WTC11 (cell line): ENCODE data around the gene CGREF1. TPM values are rescaled to one million over a fixed set of nuclear protein-coding genes. Genes with fewer than 3 reads are reported as not detected.

Experiments
- ATF1 ChIP-seq: sonication (generic); formaldehyde crosslinking; IDR thresholded peaks from 2 replicates; pipeline ENCODE4 v1.8.1; 2023; ENCODE audit warnings: mild to moderate bottlenecking, moderate library complexity, missing genetic modification reagents
- E2F5 ChIP-seq: sonication (generic); formaldehyde crosslinking; IDR thresholded peaks from 2 replicates; pipeline ENCODE4 v1.8.1; 2022; ENCODE audit warnings: mild to moderate bottlenecking, moderate library complexity, missing genetic modification reagents
- ESRRA ChIP-seq: sonication (generic); formaldehyde crosslinking; IDR thresholded peaks from 2 replicates; pipeline ENCODE4 v1.8.1; 2022; ENCODE audit warnings: mild to moderate bottlenecking, missing genetic modification reagents, borderline replicate concordance
- ETV6 ChIP-seq: sonication (generic); formaldehyde crosslinking; IDR thresholded peaks from 2 replicates; pipeline ENCODE4 v1.8.1; 2022; ENCODE audit warnings: mild to moderate bottlenecking, missing genetic modification reagents
- FOXK1 ChIP-seq: sonication (generic); formaldehyde crosslinking; IDR thresholded peaks from 2 replicates; pipeline ENCODE4 v1.8.0; 2022; ENCODE audit warnings: mild to moderate bottlenecking, moderate library complexity, missing genetic modification reagents
- FOXP4 ChIP-seq: sonication (generic); formaldehyde crosslinking; IDR thresholded peaks from 2 replicates; pipeline ENCODE4 v1.8.0; 2022; ENCODE audit warnings: mild to moderate bottlenecking, missing genetic modification reagents
- HMGA2 ChIP-seq: fragments of 250-450 bp; sonication (Bioruptor Pico); IDR thresholded peaks from 2 replicates; pipeline ENCODE4 v1.4.0; 2021; ENCODE audit warnings: mild to moderate bottlenecking, moderate library complexity
- KAT7 ChIP-seq: sonication (generic); formaldehyde crosslinking; IDR thresholded peaks from 2 replicates; pipeline ENCODE4 v1.8.1; 2023; ENCODE audit warnings: missing genetic modification reagents, mild to moderate bottlenecking, borderline replicate concordance
- RELA ChIP-seq: sonication (generic); formaldehyde crosslinking; IDR thresholded peaks from 2 replicates; pipeline ENCODE4 v1.8.1; 2022; ENCODE audit warnings: missing genetic modification reagents, mild to moderate bottlenecking, borderline replicate concordance
- RORB ChIP-seq: fragments of 250-450 bp; sonication (Bioruptor Pico); IDR thresholded peaks from 2 replicates; pipeline ENCODE4 v1.9.0; 2021; ENCODE audit warnings: mild to moderate bottlenecking
- SP1 ChIP-seq: sonication (generic); formaldehyde crosslinking; conservative IDR thresholded peaks from 2 replicates; pipeline ENCODE4 v1.8.1; 2022; ENCODE audit warnings: missing genetic modification reagents
- STAT6 ChIP-seq: sonication (generic); formaldehyde crosslinking; conservative IDR thresholded peaks from 2 replicates; pipeline ENCODE4 v1.8.1; 2023; ENCODE audit warnings: mild to moderate bottlenecking, low read depth, missing genetic modification reagents, moderate library complexity
- TCF7 ChIP-seq: sonication (generic); formaldehyde crosslinking; IDR thresholded peaks from 2 replicates; pipeline ENCODE4 v1.8.0; 2022; ENCODE audit warnings: mild to moderate bottlenecking, low read depth, missing genetic modification reagents, moderate library complexity
- TEAD1 ChIP-seq: sonication (generic); formaldehyde crosslinking; IDR thresholded peaks from 2 replicates; pipeline ENCODE4 v1.8.0; 2022; ENCODE audit warnings: mild to moderate bottlenecking, missing genetic modification reagents
- ZNF416 ChIP-seq: fragments of 250-450 bp; sonication (Bioruptor Pico); IDR thresholded peaks from 2 replicates; pipeline ENCODE4 v1.9.0; 2021; ENCODE audit warnings: mild to moderate bottlenecking, inconsistent platforms
- ZNF671 ChIP-seq: fragments of 250-450 bp; sonication (Bioruptor Pico); IDR thresholded peaks from 2 replicates; pipeline ENCODE4 v1.8.0; 2021; ENCODE audit warnings: mild to moderate bottlenecking
- total RNA-seq: library from RNA; stranded (reverse); gene quantifications from 3 replicates; pipeline ENCODE4 v1.2.3, GENCODE V29; 2021
- TF ChIP-seq, protein P1 (sequence below): fragments of 250-450 bp; sonication (Bioruptor Pico); IDR thresholded peaks from 2 replicates; pipeline ENCODE4 v1.9.0; 2021; ENCODE audit warnings: mild to moderate bottlenecking
- TF ChIP-seq, protein P2 (sequence below): fragments of 250-450 bp; sonication (Bioruptor Pico); IDR thresholded peaks from 2 replicates; pipeline ENCODE4 v2.1.2; 2022; ENCODE audit warnings: mild to moderate bottlenecking, moderate library complexity
- TF ChIP-seq, protein P3 (sequence below): sonication (generic); formaldehyde crosslinking; IDR thresholded peaks from 2 replicates; pipeline ENCODE4 v1.8.1; 2023; ENCODE audit warnings: mild to moderate bottlenecking, moderate library complexity, missing genetic modification reagents
- TF ChIP-seq, protein P4 (sequence below): sonication (generic); formaldehyde crosslinking; IDR thresholded peaks from 2 replicates; pipeline ENCODE4 v1.8.1; 2022; ENCODE audit warnings: missing genetic modification reagents, borderline replicate concordance

The CGREF1 gene
- total RNA-seq, 1 experiment from 2014 or later, result 3.5 TPM

DNA sequence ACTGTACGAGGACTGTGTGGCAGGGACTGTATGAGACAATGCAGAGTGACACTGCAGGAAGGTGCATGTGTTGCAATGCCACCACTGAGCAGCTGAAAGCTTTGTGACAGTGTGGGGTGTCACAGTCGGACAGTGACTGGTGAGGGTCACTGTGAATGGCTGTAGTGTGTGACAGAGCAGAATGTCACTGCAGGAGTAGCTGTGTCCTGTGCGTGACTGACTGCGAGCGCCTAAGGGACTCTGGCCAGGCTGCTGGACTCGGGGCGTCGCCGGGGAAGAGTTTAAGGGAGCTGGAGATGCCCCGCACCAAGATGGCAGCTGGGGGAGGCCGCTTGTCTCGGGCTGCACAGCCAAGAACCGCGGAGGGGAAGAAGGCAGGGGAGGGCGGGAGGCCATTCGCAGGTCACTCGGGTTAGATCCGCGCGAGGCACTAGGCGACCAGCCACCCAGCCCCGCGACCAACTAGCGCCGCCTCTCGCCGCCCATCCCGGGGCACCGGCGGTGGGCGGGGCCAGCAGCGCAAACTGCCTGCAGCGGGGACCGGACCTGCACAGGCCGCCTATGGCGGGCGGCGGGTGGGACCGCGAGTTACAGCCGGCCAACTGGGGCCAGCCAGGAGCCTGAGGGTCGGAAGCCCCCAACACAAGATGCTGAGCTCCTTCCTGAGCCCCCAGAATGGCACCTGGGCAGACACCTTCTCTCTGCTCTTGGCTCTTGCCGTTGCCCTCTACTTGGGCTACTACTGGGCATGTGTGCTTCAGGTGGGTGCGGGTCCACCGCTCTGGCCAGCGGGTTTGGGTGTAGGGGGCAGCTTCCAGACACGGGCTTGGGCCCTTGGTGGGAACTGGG is 4.6 kb upstream of the CGREF1 start, which contains the start of gene ABHD1 (continued):
- TF ChIP-seq TCF7 (CRISPR knock-in tag) (0 out of 2 replicates have a peak, but pooled peaks have one; percentile 52), FOXP4 (CRISPR knock-in tag) (no peak), TEAD1 (CRISPR knock-in tag) (no peak), ESRRA (CRISPR knock-in tag) (peak; percentile 15; the same call in 1 of the 2 replicates), SP1 (CRISPR knock-in tag) (peak; percentile 74), FOXK1 (CRISPR knock-in tag) (peak; percentile 26; the same call in 1 of the 2 replicates), RORB (CRISPR knock-in tag) (no peak), ETV6 (CRISPR knock-in tag) (peak; percentile 82; the same call in 1 of the 2 replicates), KAT7 (0 out of 2 replicates have a peak, but pooled peaks have one; percentile 35), HMGA2 (CRISPR knock-in tag) (no peak), E2F5 (CRISPR knock-in tag) (peak; percentile 30; the same call in 1 of the 2 replicates), ZNF416 (no peak), ZNF671 (CRISPR knock-in tag) (no peak), RELA (no peak), STAT6 (no peak), ATF1 (no peak)
- TF ChIP-seq, protein P1, sequence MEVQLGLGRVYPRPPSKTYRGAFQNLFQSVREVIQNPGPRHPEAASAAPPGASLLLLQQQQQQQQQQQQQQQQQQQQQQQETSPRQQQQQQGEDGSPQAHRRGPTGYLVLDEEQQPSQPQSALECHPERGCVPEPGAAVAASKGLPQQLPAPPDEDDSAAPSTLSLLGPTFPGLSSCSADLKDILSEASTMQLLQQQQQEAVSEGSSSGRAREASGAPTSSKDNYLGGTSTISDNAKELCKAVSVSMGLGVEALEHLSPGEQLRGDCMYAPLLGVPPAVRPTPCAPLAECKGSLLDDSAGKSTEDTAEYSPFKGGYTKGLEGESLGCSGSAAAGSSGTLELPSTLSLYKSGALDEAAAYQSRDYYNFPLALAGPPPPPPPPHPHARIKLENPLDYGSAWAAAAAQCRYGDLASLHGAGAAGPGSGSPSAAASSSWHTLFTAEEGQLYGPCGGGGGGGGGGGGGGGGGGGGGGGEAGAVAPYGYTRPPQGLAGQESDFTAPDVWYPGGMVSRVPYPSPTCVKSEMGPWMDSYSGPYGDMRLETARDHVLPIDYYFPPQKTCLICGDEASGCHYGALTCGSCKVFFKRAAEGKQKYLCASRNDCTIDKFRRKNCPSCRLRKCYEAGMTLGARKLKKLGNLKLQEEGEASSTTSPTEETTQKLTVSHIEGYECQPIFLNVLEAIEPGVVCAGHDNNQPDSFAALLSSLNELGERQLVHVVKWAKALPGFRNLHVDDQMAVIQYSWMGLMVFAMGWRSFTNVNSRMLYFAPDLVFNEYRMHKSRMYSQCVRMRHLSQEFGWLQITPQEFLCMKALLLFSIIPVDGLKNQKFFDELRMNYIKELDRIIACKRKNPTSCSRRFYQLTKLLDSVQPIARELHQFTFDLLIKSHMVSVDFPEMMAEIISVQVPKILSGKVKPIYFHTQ (CRISPR knock-in tag), result no peak
- TF ChIP-seq, protein P2, sequence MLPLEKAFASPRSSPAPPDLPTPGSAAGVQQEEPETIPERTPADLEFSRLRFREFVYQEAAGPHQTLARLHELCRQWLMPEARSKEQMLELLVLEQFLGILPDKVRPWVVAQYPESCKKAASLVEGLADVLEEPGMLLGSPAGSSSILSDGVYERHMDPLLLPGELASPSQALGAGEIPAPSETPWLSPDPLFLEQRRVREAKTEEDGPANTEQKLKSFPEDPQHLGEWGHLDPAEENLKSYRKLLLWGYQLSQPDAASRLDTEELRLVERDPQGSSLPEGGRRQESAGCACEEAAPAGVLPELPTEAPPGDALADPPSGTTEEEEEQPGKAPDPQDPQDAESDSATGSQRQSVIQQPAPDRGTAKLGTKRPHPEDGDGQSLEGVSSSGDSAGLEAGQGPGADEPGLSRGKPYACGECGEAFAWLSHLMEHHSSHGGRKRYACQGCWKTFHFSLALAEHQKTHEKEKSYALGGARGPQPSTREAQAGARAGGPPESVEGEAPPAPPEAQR (CRISPR knock-in tag), result no peak
- TF ChIP-seq, protein P3, sequence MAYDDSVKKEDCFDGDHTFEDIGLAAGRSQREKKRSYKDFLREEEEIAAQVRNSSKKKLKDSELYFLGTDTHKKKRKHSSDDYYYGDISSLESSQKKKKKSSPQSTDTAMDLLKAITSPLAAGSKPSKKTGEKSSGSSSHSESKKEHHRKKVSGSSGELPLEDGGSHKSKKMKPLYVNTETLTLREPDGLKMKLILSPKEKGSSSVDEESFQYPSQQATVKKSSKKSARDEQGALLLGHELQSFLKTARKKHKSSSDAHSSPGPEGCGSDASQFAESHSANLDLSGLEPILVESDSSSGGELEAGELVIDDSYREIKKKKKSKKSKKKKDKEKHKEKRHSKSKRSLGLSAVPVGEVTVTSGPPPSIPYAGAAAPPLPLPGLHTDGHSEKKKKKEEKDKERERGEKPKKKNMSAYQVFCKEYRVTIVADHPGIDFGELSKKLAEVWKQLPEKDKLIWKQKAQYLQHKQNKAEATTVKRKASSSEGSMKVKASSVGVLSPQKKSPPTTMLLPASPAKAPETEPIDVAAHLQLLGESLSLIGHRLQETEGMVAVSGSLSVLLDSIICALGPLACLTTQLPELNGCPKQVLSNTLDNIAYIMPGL (CRISPR knock-in tag), result peak; percentile 54; the same call in 1 of the 2 replicates
- TF ChIP-seq, protein P4, sequence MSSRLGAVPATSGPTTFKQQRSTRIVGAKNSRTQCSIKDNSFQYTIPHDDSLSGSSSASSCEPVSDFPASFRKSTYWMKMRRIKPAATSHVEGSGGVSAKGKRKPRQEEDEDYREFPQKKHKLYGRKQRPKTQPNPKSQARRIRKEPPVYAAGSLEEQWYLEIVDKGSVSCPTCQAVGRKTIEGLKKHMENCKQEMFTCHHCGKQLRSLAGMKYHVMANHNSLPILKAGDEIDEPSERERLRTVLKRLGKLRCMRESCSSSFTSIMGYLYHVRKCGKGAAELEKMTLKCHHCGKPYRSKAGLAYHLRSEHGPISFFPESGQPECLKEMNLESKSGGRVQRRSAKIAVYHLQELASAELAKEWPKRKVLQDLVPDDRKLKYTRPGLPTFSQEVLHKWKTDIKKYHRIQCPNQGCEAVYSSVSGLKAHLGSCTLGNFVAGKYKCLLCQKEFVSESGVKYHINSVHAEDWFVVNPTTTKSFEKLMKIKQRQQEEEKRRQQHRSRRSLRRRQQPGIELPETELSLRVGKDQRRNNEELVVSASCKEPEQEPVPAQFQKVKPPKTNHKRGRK (CRISPR knock-in tag), result no peak
